NT2/D1 (cell line): ENCODE measurements around the gene CFAP61.

Experiments
- SUZ12 ChIP-seq: IDR thresholded peaks from 2 replicates; pipeline ENCODE4 v1.6.1; 2011; ENCODE audit not compliant: insufficient read length, insufficient read depth; ENCODE audit errors: extremely low read depth
- YY1 ChIP-seq: IDR thresholded peaks from 2 replicates; pipeline ENCODE4 v1.6.1; 2011; ENCODE audit not compliant: insufficient read length, insufficient read depth
- ZNF274 ChIP-seq: IDR thresholded peaks from 2 replicates; pipeline ENCODE4 v1.6.1; 2011; ENCODE audit warnings: mild to moderate bottlenecking, low read depth, low read length

GRCh38 chr20:20060234-20060998 lies 8.1 kb downstream of the CFAP61 start:
- no peak for TF ChIP-seq SUZ12
- TF ChIP-seq YY1, result no peak
- TF ChIP-seq ZNF274, result no peak
